ENCODE measurements around the gene CD5L.

CD5L gene

GRCh38 chr1:157781048-157781447, 60.6 kb downstream of the CD5L start:
- H3K36me3 ChIP-seq (ENCODE audit: control insufficient read depth in 2 of 2, insufficient read depth in 2 of 2, low read length in 2 of 2) = no peaks in the 10 kb centered on the region
- H3K27ac ChIP-seq (ENCODE audit: low read depth in 2 of 2, low read length in 2 of 2) = peak overlapping the region in 1 of 2 donors; percentile 10
- H3K9ac ChIP-seq (ENCODE audit: low read depth in 1 of 2, low read length in 2 of 2) = no peak overlapping the region
- no peak overlapping the region for H3K4me3 ChIP-seq (ENCODE audit: low read length in 2 of 2)
- H3K27me3 ChIP-seq (ENCODE audit: control insufficient read depth in 2 of 2, insufficient read depth in 2 of 2, low read length in 2 of 2) = no peaks in the 10 kb centered on the region
- H3K4me1 ChIP-seq (ENCODE audit: control insufficient read depth in 2 of 2, insufficient read depth in 2 of 2, low read length in 2 of 2) = peaks cover 0 to 3% of the 10 kb centered on the region in 2 donors
- no peaks in the 10 kb centered on the region for H3K9me3 ChIP-seq (ENCODE audit: control insufficient read depth in 2 of 2, low read length in 2 of 2)

Data from mucosa of rectum (tissue), 2 donors.